Urinary bladder (tissue), 4 donors: ENCODE results near the gene CALM1. TPM values are rescaled to one million over a fixed set of nuclear protein-coding genes. Genes with fewer than 3 reads are reported as not detected.
A peak's percentile ranks its signal among the peaks of the same experiment; 100 is the strongest.
"Not testable (repeated sequence)": the region's sequence is repeated elsewhere in the genome, so short reads cannot be mapped to it uniquely, and the experiment has no call there.

Experiments used
- DNase-seq: peaks from one replicate; pipeline ENCODE4 v3.0.0-alpha.2; 2015; ENCODE audit errors: extremely low spot score
- H3K27ac ChIP-seq: one replicate; pipeline ENCODE4 v1.5.1; 2013; ENCODE audit warnings: low read depth, mild to moderate bottlenecking, moderate library complexity
- H3K36me3 ChIP-seq: one replicate; pipeline ENCODE4 v1.6.1; 2013; ENCODE audit warnings: mild to moderate bottlenecking, moderate library complexity; ENCODE audit not compliant: insufficient read depth
- H3K4me1 ChIP-seq: one replicate; pipeline ENCODE4 v1.6.1; 2013; ENCODE audit warnings: mild to moderate bottlenecking, moderate library complexity; ENCODE audit not compliant: insufficient read depth
- H3K4me3 ChIP-seq: one replicate; pipeline ENCODE4 v1.5.1; 2013; ENCODE audit warnings: low read depth, low read length
- WGBS: extraction: QIAGEN DNeasy Blood & Tissue Kit; methylation state at CpG from one replicate; pipeline ENCODE4 v1.1.7; 2013; 5-methylcytosine and 5-hydroxymethylcytosine counted together
- polyA plus RNA-seq: library from polyadenylated mRNA; stranded (reverse); fragments of 200-250 nt; gene quantifications from one replicate; pipeline ENCODE4 v1.2.3, GENCODE V29; 2013
- total RNA-seq: library from RNA; depleted of rRNA; stranded (reverse); fragments of >200 nt; gene quantifications from one replicate; pipeline ENCODE4 v1.2.3, GENCODE V29; 2014
- donor health status: healthy with polysubstance abuse.
- donor health status: healthy.

CALM1 gene
- total and polyA plus RNA-seq, 2 donors, result 325 to 540 TPM

GRCh38 chr14:90393966-90394365 is 2.9 kb upstream of the CALM1 start:
- no peak overlapping the region for H3K27ac ChIP-seq
- WGBS, result 80% methylated on average over 3 of the region's 3 CpGs
- no peaks in the 10 kb centered on the region for H3K4me1 ChIP-seq
- no peak for DNase-seq
- no peak overlapping the region for H3K4me3 ChIP-seq
- H3K36me3 ChIP-seq, result no peaks in the 10 kb centered on the region

GRCh38 chr14:90394782-90395181 is 2.0 kb upstream of the CALM1 start:
- not testable (repeated sequence) for H3K4me3 ChIP-seq, H3K27ac ChIP-seq, H3K36me3 ChIP-seq, H3K4me1 ChIP-seq, DNase-seq
- 98% methylated on average over 8 of the region's 8 CpGs for WGBS

- DNase-seq, result no peak
- peak overlapping the region; percentile 88 for H3K27ac ChIP-seq
- under 1% methylated on average over 80 of the region's 89 CpGs for WGBS
- H3K4me3 ChIP-seq, result peak overlapping the region; percentile 99
- peaks cover 4% of the 10 kb centered on the region for H3K36me3 ChIP-seq
- H3K4me1 ChIP-seq, result no peaks in the 10 kb centered on the region
Observed at GRCh38 chr14:90397425-90398314, 841 bp downstream of the CALM1 start.

GRCh38 chr14:90398315-90398839 is 1.5 kb downstream of the CALM1 start:
- Histone ChIP-seq H3K4me3 (peak overlapping the region; percentile 99), H3K36me3 (peaks cover 5% of the 10 kb centered on the region), H3K27ac (peak overlapping the region; percentile 83), H3K4me1 (no peaks in the 10 kb centered on the region)
- 2% methylated on average over 35 of the region's 35 CpGs for WGBS
- no peak for DNase-seq

GRCh38 chr14:90398841-90399540 is 2.2 kb downstream of the CALM1 start:
- Histone ChIP-seq H3K36me3 (peaks cover 7% of the 10 kb centered on the region), H3K27ac (peak overlapping the region; percentile 5), H3K4me1 (no peaks in the 10 kb centered on the region)

GRCh38 chr14:90399541-90400444 is 3.0 kb downstream of the CALM1 start:
- H3K4me1 ChIP-seq, result no peaks in the 10 kb centered on the region

More at GRCh38 chr14:90398841-90399540, 2.2 kb downstream of the CALM1 start:
- DNase-seq, result no peak
- peak overlapping the region; percentile 99 for H3K4me3 ChIP-seq
- 37% methylated on average over 8 of the region's 8 CpGs for WGBS

GRCh38 chr14:90400904-90401561 is 4.2 kb downstream of the CALM1 start:
- WGBS, result 76% methylated on average over 7 of the region's 7 CpGs
- Histone ChIP-seq H3K27ac (no peak overlapping the region), H3K4me1 (no peaks in the 10 kb centered on the region), H3K4me3 (no peak overlapping the region), H3K36me3 (peaks cover 7% of the 10 kb centered on the region)
- no peak for DNase-seq

More at GRCh38 chr14:90399541-90400444, 3.0 kb downstream of the CALM1 start:
- no peak overlapping the region for H3K4me3 ChIP-seq
- H3K27ac ChIP-seq, result no peak overlapping the region
- peaks cover 7% of the 10 kb centered on the region for H3K36me3 ChIP-seq
- WGBS, result 35% methylated on average over 14 of the region's 14 CpGs
- DNase-seq, result peak; percentile 81

GRCh38 chr14:90402016-90402415 is 5.2 kb downstream of the CALM1 start:
- H3K36me3 ChIP-seq, result peaks cover 7% of the 10 kb centered on the region
- no peaks in the 10 kb centered on the region for H3K4me1 ChIP-seq
- no peak overlapping the region for H3K4me3 ChIP-seq
- DNase-seq, result no peak
- 81% methylated on average over 7 of the region's 7 CpGs for WGBS
- H3K27ac ChIP-seq, result no peak overlapping the region

- DNase-seq, result no peak
- H3K36me3 ChIP-seq, result peaks cover 7% of the 10 kb centered on the region
- 70% methylated on average over 2 of the region's 2 CpGs for WGBS
- no peak overlapping the region for H3K4me3 ChIP-seq
- H3K27ac ChIP-seq, result no peak overlapping the region
- H3K4me1 ChIP-seq, result no peaks in the 10 kb centered on the region
Observed at GRCh38 chr14:90403065-90403464, 6.2 kb downstream of the CALM1 start.

- no peak for DNase-seq
- 87% methylated on average over 9 of the region's 9 CpGs for WGBS
- no peaks in the 10 kb centered on the region for H3K4me1 ChIP-seq
- H3K36me3 ChIP-seq, result peaks cover 7% of the 10 kb centered on the region
- no peak overlapping the region for H3K27ac ChIP-seq
- H3K4me3 ChIP-seq, result no peak overlapping the region
Observed at GRCh38 chr14:90405101-90405500, 8.3 kb downstream of the CALM1 start.

GRCh38 chr14:90405755-90406154 is 8.9 kb downstream of the CALM1 start:
- no peaks in the 10 kb centered on the region for H3K4me1 ChIP-seq
- 87% methylated on average over 4 of the region's 4 CpGs for WGBS
- no peak overlapping the region for H3K4me3 ChIP-seq
- peaks cover 7% of the 10 kb centered on the region for H3K36me3 ChIP-seq
- H3K27ac ChIP-seq, result no peak overlapping the region
- no peak for DNase-seq

GRCh38 chr14:90406384-90406798 is 9.6 kb downstream of the CALM1 start:
- Histone ChIP-seq H3K4me3 (no peak overlapping the region), H3K36me3 (peaks cover 6% of the 10 kb centered on the region), H3K27ac (no peak overlapping the region), H3K4me1 (no peaks in the 10 kb centered on the region)
- WGBS, result 63% methylated on average over 3 of the region's 3 CpGs
- no peak for DNase-seq
